Fibroblast of lung (primary cell): ENCODE measurements around the gene NCSTN. TPM values are rescaled to one million over a fixed set of nuclear protein-coding genes. Genes with fewer than 3 reads are reported as not detected.
"Not testable (repeated sequence)": the region's sequence is repeated elsewhere in the genome, so short reads cannot be mapped to it uniquely, and the experiment has no call there.

Experiments used
- DNase-seq, 2 donors: peaks; one replicate each; pipeline versions ENCODE4 v3.0.0 to v3.0.0-alpha.2; 2010; ENCODE audit warnings: low read depth in 2 of 2
- H2AFZ ChIP-seq: 2 replicates; pipeline ENCODE4 v1.5.1; 2012; ENCODE audit warnings: low read length, control low read depth, inconsistent platforms
- H3K27ac ChIP-seq: 2 replicates; pipeline ENCODE4 v1.5.1; 2011; ENCODE audit warnings: low read length, control low read depth; ENCODE audit not compliant: insufficient read depth
- H3K27me3 ChIP-seq: 2 replicates; pipeline ENCODE4 v1.5.1; 2011; ENCODE audit warnings: mild to moderate bottlenecking, low read length; ENCODE audit not compliant: control insufficient read depth, insufficient read depth
- H3K36me3 ChIP-seq: 2 replicates; pipeline ENCODE4 v1.5.1; 2011; ENCODE audit warnings: low read length; ENCODE audit not compliant: control insufficient read depth, insufficient read depth
- H3K4me1 ChIP-seq: 2 replicates; pipeline ENCODE4 v1.5.1; 2011; ENCODE audit warnings: low read length; ENCODE audit not compliant: control insufficient read depth, insufficient read depth; ENCODE audit errors: extremely low read depth
- H3K4me2 ChIP-seq: 2 replicates; pipeline ENCODE4 v1.5.1; 2011; ENCODE audit warnings: low read length, control low read depth; ENCODE audit not compliant: insufficient read depth; ENCODE audit errors: extremely low read depth
- H3K4me3 ChIP-seq, 4 experiments: fragments of 200-600 bp in 1 of 4; sonication (generic) in 1 of 4; replicated peaks in 1 of 4; 2 replicates each; pipeline ENCODE4 v1.5.1; 2011 to 2016; ENCODE audit warnings: low read length in 4 of 4, low read depth in 3 of 4, mild to moderate bottlenecking in 3 of 4, control low read depth in 2 of 4, inconsistent platforms in 1 of 4, mixed read lengths in 1 of 4; ENCODE audit not compliant: insufficient read depth in 1 of 4; ENCODE audit errors: control extremely low read depth in 1 of 4
- H3K79me2 ChIP-seq: 2 replicates; pipeline ENCODE4 v1.5.1; 2012; ENCODE audit warnings: mild to moderate bottlenecking, low read length, inconsistent platforms; ENCODE audit not compliant: control insufficient read depth, insufficient read depth
- H3K9ac ChIP-seq: 2 replicates; pipeline ENCODE4 v1.5.1; 2011; ENCODE audit warnings: mild to moderate bottlenecking, low read length, control low read depth; ENCODE audit not compliant: insufficient read depth
- H3K9me3 ChIP-seq: 2 replicates; pipeline ENCODE4 v1.5.1; 2012; ENCODE audit warnings: low read depth, low read length; ENCODE audit not compliant: control insufficient read depth, insufficient read depth
- H4K20me1 ChIP-seq: 2 replicates; pipeline ENCODE4 v1.5.1; 2011; ENCODE audit warnings: low read length; ENCODE audit not compliant: control insufficient read depth, insufficient read depth; ENCODE audit errors: extremely low read depth
- EZH2 ChIP-seq: IDR thresholded peaks from 2 replicates; pipeline ENCODE4 v1.5.1; 2012; ENCODE audit warnings: low read length, control low read depth, mild to moderate bottlenecking; ENCODE audit errors: missing control alignments
- polyA plus RNA-seq, 2 donors: library from polyadenylated mRNA; depleted of rRNA in 1 of 2; stranded (reverse) in 1 of 2; unstranded in 1 of 2; fragments of >200 nt; gene quantifications; 2 replicates each; pipeline ENCODE4 v1.2.1, GENCODE V29; 2011 to 2012; ENCODE audit warnings: missing spikeins in 1 of 2
- total RNA-seq: library from RNA; depleted of rRNA; stranded (reverse); fragments of >200 nt; gene quantifications from 2 replicates; pipeline ENCODE4 v1.2.1, GENCODE V29; 2014
- TF ChIP-seq, protein P1 (sequence below), 2 donors: IDR thresholded peaks in 1 of 2; conservative IDR thresholded peaks in 1 of 2; 1 replicate in 1 of 2; 2 replicates in 1 of 2; pipeline ENCODE4 v1.5.1; 2011 to 2012; ENCODE audit warnings: low read length in 2 of 2, control low read depth in 1 of 2, inconsistent platforms in 1 of 2, low read depth in 1 of 2, mild to moderate bottlenecking in 1 of 2

NCSTN gene
- total and polyA plus RNA-seq, 2 donors (not counting 1 experiment from before 2014, with no cell fraction given): 97.1 to 188 TPM

DNA sequence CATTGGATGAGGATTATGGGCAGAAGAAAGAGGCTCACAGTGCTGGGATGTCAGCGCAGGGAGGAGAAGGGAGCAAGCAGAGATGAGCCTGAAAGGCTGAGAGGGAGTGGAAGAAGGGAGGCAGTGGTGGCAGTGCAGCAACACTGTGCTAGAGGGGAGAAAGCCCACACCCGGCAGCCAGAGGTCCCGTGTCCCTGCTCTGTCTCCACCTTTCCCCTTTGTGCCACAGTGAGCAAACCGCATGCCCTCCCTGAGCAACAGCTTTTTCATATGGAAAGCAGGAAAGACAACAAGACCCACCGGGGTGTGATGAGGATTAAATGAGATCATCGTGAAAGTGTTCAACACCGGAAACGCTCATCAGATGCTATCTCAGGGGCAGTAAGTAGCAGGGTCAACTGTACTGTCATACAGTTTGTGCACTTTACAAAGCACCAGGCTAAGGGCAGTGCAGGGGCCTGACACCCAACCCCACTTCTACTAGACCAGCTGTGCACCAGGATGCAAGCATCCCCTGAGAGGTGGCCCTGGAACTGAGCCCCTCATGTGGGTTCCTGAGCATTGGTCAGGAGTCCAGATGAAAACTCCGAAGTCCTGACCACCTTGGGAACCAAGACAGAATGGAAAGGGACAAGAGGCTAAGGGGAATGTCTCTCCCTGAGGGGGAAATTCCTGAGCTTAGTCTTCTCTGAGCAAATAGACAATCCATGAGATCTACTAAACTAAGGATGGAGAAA, 32.8 kb downstream of the NCSTN start:
- Histone ChIP-seq H3K4me1 (no peaks in the 10 kb centered on the region), H3K4me3 (no peak overlapping the region), H3K36me3 (no peaks in the 10 kb centered on the region), H3K27me3 (peaks cover 2% of the 10 kb centered on the region), H3K79me2 (no peaks in the 10 kb centered on the region), H3K9me3 (no peaks in the 10 kb centered on the region), H2AFZ (no peak overlapping the region), H3K9ac (no peak overlapping the region), H3K4me2 (no peak overlapping the region), H3K27ac (no peak overlapping the region), H4K20me1 (no peaks in the 10 kb centered on the region)
- TF ChIP-seq, protein P1, sequence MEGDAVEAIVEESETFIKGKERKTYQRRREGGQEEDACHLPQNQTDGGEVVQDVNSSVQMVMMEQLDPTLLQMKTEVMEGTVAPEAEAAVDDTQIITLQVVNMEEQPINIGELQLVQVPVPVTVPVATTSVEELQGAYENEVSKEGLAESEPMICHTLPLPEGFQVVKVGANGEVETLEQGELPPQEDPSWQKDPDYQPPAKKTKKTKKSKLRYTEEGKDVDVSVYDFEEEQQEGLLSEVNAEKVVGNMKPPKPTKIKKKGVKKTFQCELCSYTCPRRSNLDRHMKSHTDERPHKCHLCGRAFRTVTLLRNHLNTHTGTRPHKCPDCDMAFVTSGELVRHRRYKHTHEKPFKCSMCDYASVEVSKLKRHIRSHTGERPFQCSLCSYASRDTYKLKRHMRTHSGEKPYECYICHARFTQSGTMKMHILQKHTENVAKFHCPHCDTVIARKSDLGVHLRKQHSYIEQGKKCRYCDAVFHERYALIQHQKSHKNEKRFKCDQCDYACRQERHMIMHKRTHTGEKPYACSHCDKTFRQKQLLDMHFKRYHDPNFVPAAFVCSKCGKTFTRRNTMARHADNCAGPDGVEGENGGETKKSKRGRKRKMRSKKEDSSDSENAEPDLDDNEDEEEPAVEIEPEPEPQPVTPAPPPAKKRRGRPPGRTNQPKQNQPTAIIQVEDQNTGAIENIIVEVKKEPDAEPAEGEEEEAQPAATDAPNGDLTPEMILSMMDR (conservative IDR thresholded peaks at IDR 0.05 in 1 of 2, IDR thresholded peaks at IDR 0.05 in 1 of 2; ENCODE audit: low read depth in 1 of 2, low read length in 2 of 2): no peak
- no peak for TF ChIP-seq EZH2
- DNase-seq: peak in 1 of 2 donors; percentile 47

DNA sequence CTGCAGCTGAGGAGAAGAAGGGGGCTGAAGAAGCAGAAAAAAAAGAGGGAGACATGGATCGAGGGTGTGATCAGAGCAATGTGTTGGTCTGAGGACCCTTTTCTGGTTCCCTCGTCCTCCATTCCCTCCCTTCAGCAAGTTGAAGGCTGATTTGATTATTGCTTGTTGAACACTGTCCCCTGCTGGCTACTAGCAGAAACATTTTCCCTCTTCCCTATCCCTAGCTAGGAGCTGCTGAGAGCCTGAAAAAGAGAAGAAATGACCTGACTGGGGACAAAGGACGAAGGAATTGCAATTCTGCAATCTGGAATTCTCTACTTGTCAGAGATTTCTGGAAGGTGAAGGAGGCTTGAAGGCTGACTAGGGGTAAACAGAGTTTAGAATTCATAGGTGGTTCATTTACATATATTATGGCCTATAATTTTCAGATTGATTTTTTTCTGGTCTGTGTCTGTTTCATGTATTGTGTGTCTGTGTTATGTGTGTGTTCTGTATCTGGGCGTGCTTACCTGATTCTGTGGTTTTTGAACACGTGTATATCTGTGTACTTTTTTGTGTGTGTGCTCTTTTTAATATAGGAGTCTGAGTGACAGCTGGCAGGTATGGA, 33.4 kb downstream of the NCSTN start:
- Histone ChIP-seq H3K27me3 (peaks cover 2% of the 10 kb centered on the region), H3K9ac (no peak overlapping the region), H3K4me1 (no peaks in the 10 kb centered on the region), H3K9me3 (no peaks in the 10 kb centered on the region), H4K20me1 (no peaks in the 10 kb centered on the region), H3K36me3 (no peaks in the 10 kb centered on the region), H3K4me3 (no peak overlapping the region), H3K79me2 (no peaks in the 10 kb centered on the region), H3K4me2 (no peak overlapping the region), H3K27ac (no peak overlapping the region), H2AFZ (no peak overlapping the region)
- TF ChIP-seq, protein P1 (conservative IDR thresholded peaks at IDR 0.05 in 1 of 2, IDR thresholded peaks at IDR 0.05 in 1 of 2; ENCODE audit: low read depth in 1 of 2, low read length in 2 of 2): peak; percentile 97 to 98
- no peak for TF ChIP-seq EZH2
- peak; percentile 66 to 81 for DNase-seq

DNA sequence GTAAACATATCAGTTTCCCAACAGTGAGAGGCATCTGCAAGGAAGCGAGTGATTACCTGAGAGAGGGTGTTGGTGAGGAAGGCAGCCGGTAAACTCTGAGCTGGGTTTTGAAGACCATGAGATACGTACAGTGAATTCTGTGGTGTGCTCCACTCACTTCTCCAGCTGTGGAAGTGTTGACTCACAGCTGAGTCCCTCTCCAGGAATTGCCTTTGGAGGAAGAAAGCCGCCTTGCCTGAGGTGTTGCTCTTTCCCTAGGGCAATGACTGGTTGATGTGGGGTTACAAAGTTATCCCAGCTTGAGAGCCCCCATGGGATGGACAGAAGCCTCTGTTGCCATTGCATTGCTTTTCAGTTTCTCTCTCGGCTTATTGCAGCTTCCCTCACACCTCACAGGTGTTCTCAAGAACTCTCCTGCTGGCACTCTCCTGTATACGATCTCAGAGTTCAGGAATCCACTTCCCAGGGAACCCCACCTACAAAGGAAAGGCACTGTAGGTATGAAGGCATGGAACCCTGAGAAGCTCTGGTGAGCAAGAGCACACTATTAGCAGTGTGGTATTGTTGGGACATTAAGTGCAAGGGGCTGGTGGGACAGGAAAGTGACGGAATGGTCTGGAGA, 34.5 kb downstream of the NCSTN start:
- Histone ChIP-seq H3K4me2 (no peak overlapping the region), H3K27ac (no peak overlapping the region), H3K4me1 (no peaks in the 10 kb centered on the region), H3K36me3 (no peaks in the 10 kb centered on the region), H3K79me2 (no peaks in the 10 kb centered on the region), H3K9me3 (no peaks in the 10 kb centered on the region), H3K4me3 (no peak overlapping the region), H4K20me1 (no peaks in the 10 kb centered on the region), H3K9ac (no peak overlapping the region), H3K27me3 (peaks cover 2% of the 10 kb centered on the region), H2AFZ (no peak overlapping the region)
- peak in 1 of 2 donors; percentile 68 for DNase-seq
- TF ChIP-seq, protein P1 (conservative IDR thresholded peaks at IDR 0.05 in 1 of 2, IDR thresholded peaks at IDR 0.05 in 1 of 2; ENCODE audit: low read depth in 1 of 2, low read length in 2 of 2): no peak
- no peak for TF ChIP-seq EZH2

DNA sequence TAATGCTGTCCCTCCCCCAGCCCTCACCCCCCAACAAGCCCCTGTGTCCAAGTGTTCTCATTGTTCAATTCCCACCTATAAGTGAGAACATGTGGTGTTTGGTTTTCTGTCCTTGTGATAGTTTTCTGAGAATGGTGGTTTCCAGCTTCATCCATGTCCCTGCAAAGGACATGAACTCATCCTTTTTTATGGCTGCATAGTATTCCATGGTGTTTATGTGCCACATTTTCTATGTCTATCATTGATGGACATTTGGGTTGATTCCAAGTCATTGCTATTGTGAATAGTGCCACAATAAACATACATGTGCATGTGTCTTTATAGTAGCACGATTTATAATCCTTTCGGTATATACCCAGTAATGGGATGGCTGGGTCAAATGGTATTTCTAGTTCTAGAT, 41.6 kb downstream of the NCSTN start:
- H3K36me3 ChIP-seq, H3K4me2 ChIP-seq, H4K20me1 ChIP-seq, H3K27me3 ChIP-seq, H3K4me1 ChIP-seq, H3K9me3 ChIP-seq, H3K79me2 ChIP-seq, H3K27ac ChIP-seq, H3K9ac ChIP-seq, H3K4me3 ChIP-seq, H2AFZ ChIP-seq, DNase-seq: not testable (repeated sequence)
